AG10803 (cell line): ENCODE results near the gene THOP1.
"Not testable (repeated sequence)": the region's sequence is repeated elsewhere in the genome, so short reads cannot be mapped to it uniquely, and the experiment has no call there.

ENCODE experiments used
- DNase-seq: peaks from one replicate; pipeline ENCODE4 v3.0.0; 2010; ENCODE audit warnings: low read depth
- H3K4me3 ChIP-seq: 2 replicates; pipeline ENCODE4 v1.5.1; 2011; ENCODE audit warnings: mild to moderate bottlenecking, low read length, control low read depth
- TF ChIP-seq, protein P1 (sequence below): conservative IDR thresholded peaks from 2 replicates; pipeline ENCODE4 v1.5.1; 2011; ENCODE audit warnings: mild to moderate bottlenecking, low read length, control low read depth, inconsistent platforms

The THOP1 gene

DNA sequence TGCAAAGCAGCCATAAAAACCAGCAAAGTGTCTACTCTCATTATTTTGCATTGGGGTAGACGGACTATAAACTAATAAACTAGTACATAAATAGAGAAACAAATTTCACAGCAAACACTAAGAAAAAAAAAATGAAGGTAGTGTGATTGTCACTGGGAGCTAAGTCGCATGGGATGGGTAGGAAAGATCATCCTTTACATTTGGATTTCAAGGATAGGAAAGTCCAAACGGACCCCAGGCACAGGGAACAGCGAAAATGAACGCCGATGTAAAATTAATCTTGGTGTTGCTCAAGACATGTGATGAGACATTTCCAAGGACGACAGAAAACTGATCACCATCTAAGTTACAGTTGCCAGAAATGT is 1.5 kb upstream of the THOP1 start:
- TF ChIP-seq, protein P1, sequence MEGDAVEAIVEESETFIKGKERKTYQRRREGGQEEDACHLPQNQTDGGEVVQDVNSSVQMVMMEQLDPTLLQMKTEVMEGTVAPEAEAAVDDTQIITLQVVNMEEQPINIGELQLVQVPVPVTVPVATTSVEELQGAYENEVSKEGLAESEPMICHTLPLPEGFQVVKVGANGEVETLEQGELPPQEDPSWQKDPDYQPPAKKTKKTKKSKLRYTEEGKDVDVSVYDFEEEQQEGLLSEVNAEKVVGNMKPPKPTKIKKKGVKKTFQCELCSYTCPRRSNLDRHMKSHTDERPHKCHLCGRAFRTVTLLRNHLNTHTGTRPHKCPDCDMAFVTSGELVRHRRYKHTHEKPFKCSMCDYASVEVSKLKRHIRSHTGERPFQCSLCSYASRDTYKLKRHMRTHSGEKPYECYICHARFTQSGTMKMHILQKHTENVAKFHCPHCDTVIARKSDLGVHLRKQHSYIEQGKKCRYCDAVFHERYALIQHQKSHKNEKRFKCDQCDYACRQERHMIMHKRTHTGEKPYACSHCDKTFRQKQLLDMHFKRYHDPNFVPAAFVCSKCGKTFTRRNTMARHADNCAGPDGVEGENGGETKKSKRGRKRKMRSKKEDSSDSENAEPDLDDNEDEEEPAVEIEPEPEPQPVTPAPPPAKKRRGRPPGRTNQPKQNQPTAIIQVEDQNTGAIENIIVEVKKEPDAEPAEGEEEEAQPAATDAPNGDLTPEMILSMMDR = no peak
- no peak for DNase-seq
- H3K4me3 ChIP-seq = peak overlapping the region; percentile 54

DNA sequence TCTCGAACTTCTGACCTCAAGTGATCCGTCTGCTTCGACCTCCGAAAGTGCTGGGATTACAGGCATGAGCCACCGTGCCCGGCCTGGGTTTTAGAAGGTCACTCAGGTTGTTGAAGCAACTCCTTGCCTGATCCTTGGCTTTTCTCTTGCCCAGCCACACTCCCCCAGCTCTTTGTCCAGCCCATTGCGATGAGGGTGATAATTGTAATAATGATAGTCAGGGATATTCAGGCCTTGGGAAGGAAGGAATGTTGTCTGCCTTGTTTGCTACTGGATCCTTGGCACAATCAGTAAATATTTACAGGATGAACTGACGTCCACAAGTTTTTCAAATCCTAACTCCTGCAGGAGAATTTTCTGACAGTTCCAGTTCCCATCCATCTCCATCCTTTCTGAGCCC is 1.8 kb downstream of the THOP1 start:
- no peak for DNase-seq
- H3K4me3 ChIP-seq = no peak overlapping the region
- TF ChIP-seq, protein P1 = no peak

- TF ChIP-seq, protein P1 = no peak
- no peak for DNase-seq
- no peak overlapping the region for H3K4me3 ChIP-seq
These were observed 2.9 kb downstream of the THOP1 start for GRCh38 chr19:2788237-2788636.

DNA sequence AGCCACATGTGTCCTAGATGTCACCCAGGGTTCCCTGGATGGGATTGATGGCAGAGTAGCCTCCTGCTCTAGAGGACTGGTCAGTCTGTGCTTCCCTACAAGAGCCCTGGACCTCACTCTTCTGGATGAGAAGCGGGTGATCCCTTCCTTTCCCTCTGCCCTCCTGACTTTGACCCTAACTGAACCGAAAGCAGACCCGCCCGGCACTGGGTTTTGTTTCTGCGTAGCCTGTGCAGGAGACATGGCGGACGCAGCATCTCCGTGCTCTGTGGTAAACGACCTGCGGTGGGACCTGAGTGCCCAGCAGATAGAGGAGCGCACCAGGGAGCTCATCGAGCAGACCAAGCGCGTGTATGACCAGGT is 4.9 kb downstream of the THOP1 start:
- TF ChIP-seq, protein P1 = no peak
- no peak for DNase-seq
- H3K4me3 ChIP-seq = no peak overlapping the region

- no peak for DNase-seq
- TF ChIP-seq, protein P1 = no peak
- H3K4me3 ChIP-seq = no peak overlapping the region
These were observed 5.4 kb downstream of the THOP1 start for GRCh38 chr19:2790557-2791271.

DNA sequence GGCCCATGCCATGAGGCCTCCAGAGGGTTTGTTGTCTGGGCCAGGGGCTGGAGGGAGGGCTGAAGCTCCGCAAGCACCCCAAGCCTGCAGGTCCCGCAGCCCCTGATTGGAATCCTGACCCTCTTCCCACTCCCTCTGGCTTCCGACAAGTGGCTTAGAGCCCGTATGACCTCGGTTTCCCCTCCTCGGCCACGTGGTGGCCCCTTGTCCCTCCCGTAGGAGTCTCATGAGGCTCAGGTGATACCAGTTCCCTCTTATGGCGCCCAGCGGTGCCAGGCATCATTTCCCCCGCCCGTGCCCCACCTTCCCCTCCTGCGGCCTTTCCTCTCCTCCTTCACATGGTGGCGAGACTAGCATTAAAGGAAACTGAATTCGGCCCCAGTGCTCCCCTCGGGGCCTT is 6.1 kb downstream of the THOP1 start:
- no peak overlapping the region for H3K4me3 ChIP-seq
- DNase-seq = no peak
- TF ChIP-seq, protein P1 = no peak

DNA sequence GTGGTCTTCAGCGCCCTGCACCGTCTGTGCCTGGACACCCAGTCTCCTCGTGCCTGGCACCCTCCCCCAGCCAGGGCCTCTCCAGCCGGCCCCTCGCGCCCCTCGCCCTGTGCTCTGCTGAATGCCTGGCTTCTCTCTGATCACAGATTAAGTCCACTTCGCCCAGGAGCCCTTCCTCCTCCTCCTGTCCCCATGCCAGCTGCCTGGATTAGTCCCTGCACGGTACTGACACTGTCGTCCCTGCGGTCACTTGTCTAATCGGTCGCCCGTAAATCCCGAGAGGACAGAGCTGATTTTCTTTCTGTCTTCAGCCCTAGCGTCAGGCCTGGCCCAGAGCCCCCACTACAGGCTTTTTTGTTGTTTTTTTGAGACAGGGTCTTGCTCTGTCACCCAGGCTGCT is 6.6 kb downstream of the THOP1 start:
- DNase-seq = no peak
- TF ChIP-seq, protein P1 = no peak
- no peak overlapping the region for H3K4me3 ChIP-seq

- not testable (repeated sequence) for H3K4me3 ChIP-seq, DNase-seq
These were observed 7.4 kb downstream of the THOP1 start for GRCh38 chr19:2792666-2793065.
